Liver (tissue), 9 donors: ENCODE results near the gene CYP24A1. TPM values are rescaled to one million over a fixed set of nuclear protein-coding genes. Genes with fewer than 3 reads are reported as not detected.

Experiments
- DNase-seq: peaks from one replicate; pipeline ENCODE4 v3.0.0-alpha.2; 2017; ENCODE audit warnings: low spot score
- H3K27ac ChIP-seq, 2 donors: one replicate each; pipeline ENCODE4 v1.7.0; 2013; ENCODE audit warnings: inconsistent platforms in 2 of 2, low read length in 2 of 2, control low read depth in 1 of 2, low read depth in 1 of 2, mild to moderate bottlenecking in 1 of 2
- H3K27me3 ChIP-seq, 4 donors: one replicate each; pipeline versions ENCODE4 v1.6.1 to v1.7.0; 2013; ENCODE audit warnings: low read length in 3 of 4, inconsistent platforms in 1 of 4, mild to moderate bottlenecking in 1 of 4, moderate library complexity in 1 of 4; ENCODE audit not compliant: control insufficient read depth in 4 of 4, insufficient read depth in 4 of 4
- H3K36me3 ChIP-seq, 4 donors: one replicate each; pipeline versions ENCODE4 v1.6.1 to v1.7.0; 2013; ENCODE audit warnings: low read length in 3 of 4, mild to moderate bottlenecking in 3 of 4, low read depth in 1 of 4, moderate library complexity in 1 of 4; ENCODE audit not compliant: control insufficient read depth in 4 of 4, insufficient read depth in 3 of 4
- H3K4me1 ChIP-seq, 4 donors: one replicate each; pipeline versions ENCODE4 v1.6.1 to v1.7.0; 2013; ENCODE audit warnings: low read length in 3 of 4, mild to moderate bottlenecking in 3 of 4, moderate library complexity in 1 of 4; ENCODE audit not compliant: control insufficient read depth in 4 of 4, insufficient read depth in 4 of 4
- H3K4me3 ChIP-seq, 3 donors: one replicate each; pipeline versions ENCODE4 v1.6.1 to v1.7.0; 2013; ENCODE audit warnings: low read length in 3 of 3, control low read depth in 1 of 3, low read depth in 1 of 3, mild to moderate bottlenecking in 1 of 3
- H3K9ac ChIP-seq, 2 donors: one replicate each; pipeline ENCODE4 v1.7.0; 2013; ENCODE audit warnings: low read length in 2 of 2, mild to moderate bottlenecking in 2 of 2, moderate library complexity in 2 of 2, control low read depth in 1 of 2, low read depth in 1 of 2
- H3K9me3 ChIP-seq, 4 donors: one replicate each; pipeline versions ENCODE4 v1.6.1 to v1.7.0; 2013; ENCODE audit warnings: low read length in 3 of 4; ENCODE audit not compliant: control insufficient read depth in 4 of 4
- ATF3 ChIP-seq: IDR thresholded peaks from 2 replicates; pipeline ENCODE4 v1.6.1; 2016; ENCODE audit warnings: antibody characterized with exemption
- CTCF ChIP-seq: fragments of 150-350 bp; IDR thresholded peaks from 2 replicates; pipeline ENCODE4 v1.5.1; 2017; ENCODE audit warnings: improper control_type of control experiment, low read depth, low read length; ENCODE audit not compliant: missing input control
- FOXA1 ChIP-seq: IDR thresholded peaks from 2 replicates; pipeline ENCODE4 v1.6.1; 2016; ENCODE audit warnings: antibody characterized with exemption
- FOXA2 ChIP-seq: IDR thresholded peaks from 2 replicates; pipeline ENCODE4 v1.6.1; 2016; ENCODE audit warnings: antibody characterized with exemption
- GABPA ChIP-seq, 2 donors: IDR thresholded peaks in 1 of 2; conservative IDR thresholded peaks in 1 of 2; 2 replicates each; pipeline ENCODE4 v1.6.1; 2016; ENCODE audit warnings: antibody characterized with exemption in 2 of 2, mild to moderate bottlenecking in 1 of 2, moderate library complexity in 1 of 2
- HNF4A ChIP-seq, 2 donors: conservative IDR thresholded peaks; 2 replicates each; pipeline ENCODE4 v1.6.1; 2016; ENCODE audit warnings: antibody characterized with exemption in 2 of 2, mild to moderate bottlenecking in 2 of 2
- HNF4G ChIP-seq: IDR thresholded peaks from 2 replicates; pipeline ENCODE4 v1.6.1; 2016; ENCODE audit warnings: antibody characterized with exemption
- JUND ChIP-seq, 2 donors: IDR thresholded peaks; 2 replicates each; pipeline ENCODE4 v1.6.1; 2016; ENCODE audit warnings: antibody characterized with exemption in 2 of 2
- MAX ChIP-seq: IDR thresholded peaks from 2 replicates; pipeline ENCODE4 v1.6.1; 2016; ENCODE audit warnings: antibody characterized with exemption
- NR2F2 ChIP-seq: IDR thresholded peaks from 2 replicates; pipeline ENCODE4 v1.6.1; 2016; ENCODE audit warnings: antibody characterized with exemption
- RXRA ChIP-seq, 2 donors: IDR thresholded peaks; 2 replicates each; pipeline ENCODE4 v1.6.1; 2017 to 2018; ENCODE audit warnings: antibody characterized with exemption in 2 of 2, mild to moderate bottlenecking in 1 of 2
- YY1 ChIP-seq: IDR thresholded peaks from 2 replicates; pipeline ENCODE4 v1.6.1; 2016; ENCODE audit warnings: antibody characterized with exemption, mild to moderate bottlenecking
- ZBTB33 ChIP-seq: IDR thresholded peaks from 2 replicates; pipeline ENCODE4 v1.6.1; 2016; ENCODE audit warnings: antibody characterized with exemption
- WGBS: extraction: QIAGEN DNeasy Blood & Tissue Kit; methylation state at CpG from one replicate; pipeline ENCODE4 v1.1.7; 2013; 5-methylcytosine and 5-hydroxymethylcytosine counted together
- polyA plus RNA-seq, 2 donors: library from polyadenylated mRNA; stranded (reverse) in 1 of 2; unstranded in 1 of 2; fragments of 200-250 nt in 1 of 2; fragments of >200 nt in 1 of 2; fragmentation: Nextera tagmentation in 1 of 2; extraction: Ambion mirVana in 1 of 2; gene quantifications; one replicate each; pipeline versions ENCODE4 v1.2.1 to v1.2.3, GENCODE V29; 2013 to 2015
- total RNA-seq, 2 donors: library from RNA; depleted of rRNA; stranded (reverse); fragments of >200 nt; gene quantifications; one replicate each; pipeline ENCODE4 v1.2.3, GENCODE V29; 2014
- donor health status: healthy.
- donor health status: healthy.
- donor health status: healthy.
- donor health status: healthy.
- donor health status: healthy.

The CYP24A1 gene
- total and polyA plus RNA-seq, 4 donors, result not detected

GRCh38 chr20:54168961-54169862, 4.6 kb downstream of the CYP24A1 start:
- Histone ChIP-seq H3K9me3 (no peaks in the 10 kb centered on the region), H3K36me3 (no peaks in the 10 kb centered on the region), H3K27me3 (peaks cover 3 to 15% (median 6%) of the 10 kb centered on the region in 4 donors), H3K27ac (no peak overlapping the region), H3K4me3 (no peak overlapping the region), H3K9ac (no peak overlapping the region), H3K4me1 (peaks cover 5 to 16% (median 10%) of the 10 kb centered on the region in 4 donors)
- 79% methylated on average over 14 of the region's 14 CpGs for WGBS
- no peak for DNase-seq
- no peak for TF ChIP-seq ZBTB33

GRCh38 chr20:54167909-54168872, 5.6 kb downstream of the CYP24A1 start:
- H3K4me3 ChIP-seq, result no peak overlapping the region
- WGBS, result 75% methylated on average over 11 of the region's 11 CpGs
- H3K9me3 ChIP-seq, result no peaks in the 10 kb centered on the region
- H3K27ac ChIP-seq, result no peak overlapping the region
- no peak overlapping the region for H3K9ac ChIP-seq
- no peak for DNase-seq
- peaks cover 2 to 10% (median 4%) of the 10 kb centered on the region in 4 donors for H3K27me3 ChIP-seq
- TF ChIP-seq NR2F2, result no peak
- no peak for TF ChIP-seq JUND (IDR thresholded peaks at IDR 0.05)
- no peak for TF ChIP-seq ATF3
- TF ChIP-seq YY1, result no peak
- no peak for TF ChIP-seq GABPA (IDR thresholded peaks at IDR 0.05 in 1 of 2, conservative IDR thresholded peaks at IDR 0.05 in 1 of 2)
- TF ChIP-seq HNF4A (conservative IDR thresholded peaks at IDR 0.05), result no peak
- no peak for TF ChIP-seq HNF4G
- H3K36me3 ChIP-seq, result no peaks in the 10 kb centered on the region
- H3K4me1 ChIP-seq, result peaks cover 2 to 8% (median 6%) of the 10 kb centered on the region in 4 donors

- no peak for DNase-seq
- H3K27ac ChIP-seq, result no peak overlapping the region
- H3K9me3 ChIP-seq, result no peaks in the 10 kb centered on the region
- H3K36me3 ChIP-seq, result no peaks in the 10 kb centered on the region
- H3K9ac ChIP-seq, result no peak overlapping the region
- H3K27me3 ChIP-seq, result peaks cover 0 to 10% (median 4%) of the 10 kb centered on the region in 4 donors
- WGBS, result 94% methylated on average over 7 of the region's 7 CpGs
- no peak overlapping the region for H3K4me3 ChIP-seq
- H3K4me1 ChIP-seq, result no peaks in the 10 kb centered on the region
- TF ChIP-seq FOXA1 (no peak), RXRA (IDR thresholded peaks at IDR 0.05) (no peak), FOXA2 (no peak), CTCF (no peak), MAX (no peak)
Measured at GRCh38 chr20:54166987-54167662, 6.7 kb downstream of the CYP24A1 start.
